ENCODE data around the gene MRTFA. TPM values are rescaled to one million over a fixed set of nuclear protein-coding genes. Genes with fewer than 3 reads are reported as not detected.

Gene MRTFA
- total and polyA plus RNA-seq, 9 of the 15 experiments (the other 6 are each of a cell fraction or from before 2014, with no cell fraction given) = 0.84 to 21.1 (median 3.7) TPM

DNA sequence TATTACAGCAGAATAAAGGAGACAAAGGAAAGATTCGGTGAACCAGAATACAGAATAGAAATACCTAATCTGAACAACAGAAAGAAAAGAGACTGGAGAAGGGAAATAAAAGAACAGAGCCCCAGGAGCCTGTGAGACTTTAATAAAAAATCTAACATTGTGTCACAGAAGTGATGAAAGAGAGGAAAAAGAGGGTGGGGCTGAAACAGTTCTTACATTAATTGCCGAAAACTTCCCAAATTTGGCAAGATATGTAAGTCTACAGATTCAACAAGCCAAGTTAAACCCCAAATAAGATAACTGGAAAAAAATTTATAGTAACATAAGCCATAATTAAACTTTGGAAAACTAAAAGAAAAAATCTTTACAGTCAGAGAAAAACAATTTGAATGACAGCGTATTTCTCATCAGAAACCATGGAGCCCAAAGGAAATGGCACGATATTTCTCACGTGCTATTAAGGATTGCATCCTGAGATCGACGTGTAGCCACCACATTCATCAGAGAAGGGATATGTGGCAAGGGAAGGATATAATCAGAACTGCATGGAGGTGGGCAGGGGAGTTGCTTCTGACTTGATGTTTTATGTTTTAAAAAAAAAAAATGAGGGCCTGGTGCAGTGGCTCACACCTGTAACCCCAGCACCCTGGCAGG, 192.2 kb downstream of the MRTFA start:
- 92% methylated on average over 7 of the region's 7 CpGs for WGBS (ENCODE audit: insufficient coverage, low coverage, missing lambda C conversion rate)
- H2AFZ ChIP-seq (ENCODE audit: low read depth, low read length) = no peak overlapping the region
- H3K4me1 ChIP-seq (replicated peaks in 1 of 2; ENCODE audit: control insufficient read depth in 2 of 2, insufficient read depth in 2 of 2, low read length in 2 of 2) = no peaks in the 10 kb centered on the region; a peak in 1 of 5 replicates
- no peaks in the 10 kb centered on the region for H3K27me3 ChIP-seq (ENCODE audit: control insufficient read depth in 2 of 2, insufficient read depth in 2 of 2, low read length in 2 of 2)
- H3K79me2 ChIP-seq (ENCODE audit: control insufficient read depth, insufficient read depth, low read length) = no peaks in the 10 kb centered on the region; the same call in 2 of the 3 replicates
- 0 out of 3 replicates have a peak, but pooled peaks of 1 of the 2 experiments have one; percentile 61 for TF ChIP-seq CBX3 (IDR thresholded peaks at IDR 0.05; ENCODE audit: borderline replicate concordance in 1 of 2, low read length in 2 of 2)
- TF ChIP-seq ASH1L (IDR thresholded peaks at IDR 0.05; ENCODE audit: borderline replicate concordance, low read depth, partially characterized antibody) = no peak
- no peak overlapping the region for H3K27ac ChIP-seq (ENCODE audit: extremely low read depth, low read depth, low read length)
- CTCF ChIA-PET (ENCODE audit: low intra/inter-chr PET ratio) = no interaction called here
- H3K9ac ChIP-seq (ENCODE audit: insufficient read depth in 1 of 2, low read depth in 2 of 2, low read length in 2 of 2) = no peak overlapping the region
- no peaks in the 10 kb centered on the region for H3K9me3 ChIP-seq (replicated peaks; ENCODE audit: control insufficient read depth, insufficient read depth, low read depth, low read length)
- no peaks in the 10 kb centered on the region for H3K9me1 ChIP-seq (ENCODE audit: control insufficient read depth, insufficient read depth, low read length)
- H3K4me3 ChIP-seq = no peak overlapping the region
- DNase-seq (ENCODE audit: extremely low read depth in 1 of 4, low spot score in 3 of 4) (no peak), ATAC-seq (no peak), FAIRE-seq (no peak)
- in situ Hi-C loops (cut with MboI) = no loop called here
- intact Hi-C loops (cut with micrococcal nuclease) = no loop called here
- H4K20me1 ChIP-seq (replicated peaks; ENCODE audit: control insufficient read depth, insufficient read depth, low read length) = no peaks in the 10 kb centered on the region
- BruUV-seq (replicated peaks) = no TSS peak
- H3K4me2 ChIP-seq (ENCODE audit: insufficient read depth, low read length) = no peak overlapping the region
- POLR2A ChIA-PET = interaction anchor here (1.1 kb wide), 1 partner anchor 8 kb away, joined by 5 read pairs; no protein-coding TSS in a partner anchor
- H3K36me3 ChIP-seq (ENCODE audit: control insufficient read depth, insufficient read depth, low read length) = no peaks in the 10 kb centered on the region; the same call in 2 of the 3 replicates

DNA sequence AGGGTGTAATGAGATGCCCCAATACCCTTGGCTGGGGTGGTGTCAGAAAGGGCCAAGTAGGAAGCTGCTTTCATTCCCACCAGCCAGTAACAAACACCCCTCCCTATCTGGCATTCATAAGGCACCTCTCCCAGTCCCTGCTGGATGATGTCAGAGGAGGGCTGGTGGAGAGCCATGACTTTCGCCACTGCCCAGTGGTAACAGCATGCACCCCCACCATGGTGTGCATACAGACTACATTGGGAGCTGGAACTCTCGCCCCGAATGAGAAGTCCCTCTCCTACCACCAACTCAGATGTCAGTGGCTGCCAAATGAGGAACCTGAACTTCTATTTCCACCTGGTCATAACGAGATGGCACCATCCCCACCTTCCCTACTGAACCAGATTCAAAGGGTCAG, 192.8 kb downstream of the MRTFA start:
- POLR2A ChIA-PET = interaction anchor here (0.7 kb wide), 1 partner anchor 40 kb away, joined by 4 read pairs; no protein-coding TSS in a partner anchor
- TF ChIP-seq NFE2 (IDR thresholded peaks at IDR 0.05; ENCODE audit: low read depth) (no peak), FOXK1 (CRISPR knock-in tag; IDR thresholded peaks at IDR 0.05; ENCODE audit: borderline replicate concordance) (no peak), ZNF133 (CRISPR knock-in tag; IDR thresholded peaks at IDR 0.05) (no peak)
- ATAC-seq (no peak), FAIRE-seq (no peak), DNase-seq (ENCODE audit: extremely low read depth in 1 of 4, low spot score in 3 of 4) (no peak)
- Histone ChIP-seq H3K36me3 (ENCODE audit: control insufficient read depth, insufficient read depth, low read length) (no peaks in the 10 kb centered on the region; the same call in 2 of the 3 replicates), H3K9ac (ENCODE audit: insufficient read depth in 1 of 2, low read depth in 2 of 2, low read length in 2 of 2) (no peak overlapping the region), H3K4me2 (ENCODE audit: insufficient read depth, low read length) (no peak overlapping the region), H3K4me3 (no peak overlapping the region), H3K4me1 (replicated peaks in 1 of 2; ENCODE audit: control insufficient read depth in 2 of 2, insufficient read depth in 2 of 2, low read length in 2 of 2) (no peaks in the 10 kb centered on the region; a peak in 1 of 5 replicates), H4K20me1 (replicated peaks; ENCODE audit: control insufficient read depth, insufficient read depth, low read length) (no peaks in the 10 kb centered on the region), H3K27ac (ENCODE audit: extremely low read depth, low read depth, low read length) (no peak overlapping the region), H3K9me3 (replicated peaks; ENCODE audit: control insufficient read depth, insufficient read depth, low read depth, low read length) (no peaks in the 10 kb centered on the region), H3K79me2 (ENCODE audit: control insufficient read depth, insufficient read depth, low read length) (peaks cover 4% of the 10 kb centered on the region; the same call in 2 of the 3 replicates), H3K9me1 (ENCODE audit: control insufficient read depth, insufficient read depth, low read length) (no peaks in the 10 kb centered on the region), H3K27me3 (ENCODE audit: control insufficient read depth in 2 of 2, insufficient read depth in 2 of 2, low read length in 2 of 2) (no peaks in the 10 kb centered on the region), H2AFZ (ENCODE audit: low read depth, low read length) (no peak overlapping the region)
- intact Hi-C loops (cut with micrococcal nuclease) = no loop called here
- CTCF ChIA-PET (ENCODE audit: low intra/inter-chr PET ratio) = no interaction called here
- in situ Hi-C loops (cut with MboI) = no loop called here
- WGBS (ENCODE audit: insufficient coverage, low coverage, missing lambda C conversion rate) = 70% methylated on average over 2 of the region's 4 CpGs
- no TSS peak for BruUV-seq (replicated peaks)
